ENCODE measurements around the gene ZFR.
"Not testable (repeated sequence)": the region's sequence is repeated elsewhere in the genome, so short reads cannot be mapped to it uniquely, and the experiment has no call there.

The ZFR gene

DNA sequence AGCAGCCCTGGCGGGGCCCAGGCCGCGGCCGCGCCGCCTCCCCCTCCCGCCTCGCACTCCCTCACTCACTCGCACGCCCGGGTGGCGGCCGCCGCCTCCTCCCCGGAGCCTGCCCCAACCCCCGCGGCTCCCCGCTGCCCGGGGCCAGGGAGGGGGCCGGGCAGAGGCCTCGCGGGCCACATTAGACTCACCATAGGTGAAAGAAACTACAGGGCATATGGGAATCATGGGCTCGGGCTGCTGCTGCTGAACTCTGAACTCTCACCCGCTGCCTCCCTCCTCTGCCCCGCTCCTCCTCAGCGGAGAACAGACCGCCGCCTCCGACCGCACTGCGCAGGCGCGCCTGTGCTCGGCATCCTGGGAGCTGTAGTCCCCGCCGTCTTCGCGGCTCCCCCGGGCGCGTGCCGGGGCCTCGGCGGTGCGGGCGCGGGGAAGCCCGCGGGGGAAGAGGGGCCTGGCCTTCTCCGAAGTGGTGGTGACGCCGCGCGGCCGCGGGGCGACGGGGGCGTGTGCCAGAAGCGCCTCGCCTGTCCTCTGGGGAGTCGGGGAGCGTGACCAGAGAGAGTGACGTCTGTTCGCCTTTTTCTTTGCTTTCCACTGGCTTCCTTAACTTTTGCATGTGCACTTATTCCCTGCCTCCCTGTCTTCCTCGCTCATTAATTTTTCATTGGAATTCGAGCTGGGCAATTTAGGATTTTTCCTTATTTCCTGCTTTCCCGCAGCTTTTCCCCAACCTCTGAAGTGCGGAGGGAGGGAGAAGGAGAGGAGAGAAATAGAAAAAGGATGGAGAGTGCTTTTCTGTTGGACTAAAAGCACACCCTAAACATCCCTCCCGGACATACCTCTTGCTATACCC, at the start of gene ZFR:
Gene ZFR, minus strand, starts transcription at position 310 of the 856 bp plus-strand sequence. Its CDS starts 82 bp downstream, at position 228.
- DNase-seq = peak; percentile 71

DNA sequence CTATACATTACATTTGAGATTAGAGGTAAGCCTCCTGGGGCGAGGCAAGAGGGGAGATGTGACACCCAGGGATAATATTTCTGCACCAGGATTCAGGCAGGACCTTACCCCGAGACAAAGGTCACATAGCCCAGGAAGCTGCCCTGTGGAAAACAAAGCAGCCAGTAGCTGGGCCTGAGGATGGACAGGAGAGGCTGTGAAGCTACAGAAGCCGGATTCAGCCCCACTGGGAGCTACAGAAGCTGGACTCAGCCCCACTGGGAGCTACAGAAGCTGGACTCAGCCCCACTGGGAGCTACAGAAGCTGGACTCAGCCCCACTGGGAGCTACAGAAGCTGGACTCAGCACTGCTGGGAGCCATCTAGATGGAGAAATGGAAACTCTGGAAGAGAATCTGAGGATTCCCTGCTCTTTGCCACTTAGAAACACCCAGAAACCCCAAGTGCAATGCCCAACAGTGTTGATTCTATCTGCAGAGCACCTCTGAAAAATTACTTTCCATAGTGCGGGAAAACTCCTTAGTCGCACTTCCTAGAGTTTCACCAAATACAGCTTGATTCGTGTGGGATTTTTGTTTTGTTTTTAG, 46.5 kb upstream of the ZFR start:
- DNase-seq = no peak

DNA sequence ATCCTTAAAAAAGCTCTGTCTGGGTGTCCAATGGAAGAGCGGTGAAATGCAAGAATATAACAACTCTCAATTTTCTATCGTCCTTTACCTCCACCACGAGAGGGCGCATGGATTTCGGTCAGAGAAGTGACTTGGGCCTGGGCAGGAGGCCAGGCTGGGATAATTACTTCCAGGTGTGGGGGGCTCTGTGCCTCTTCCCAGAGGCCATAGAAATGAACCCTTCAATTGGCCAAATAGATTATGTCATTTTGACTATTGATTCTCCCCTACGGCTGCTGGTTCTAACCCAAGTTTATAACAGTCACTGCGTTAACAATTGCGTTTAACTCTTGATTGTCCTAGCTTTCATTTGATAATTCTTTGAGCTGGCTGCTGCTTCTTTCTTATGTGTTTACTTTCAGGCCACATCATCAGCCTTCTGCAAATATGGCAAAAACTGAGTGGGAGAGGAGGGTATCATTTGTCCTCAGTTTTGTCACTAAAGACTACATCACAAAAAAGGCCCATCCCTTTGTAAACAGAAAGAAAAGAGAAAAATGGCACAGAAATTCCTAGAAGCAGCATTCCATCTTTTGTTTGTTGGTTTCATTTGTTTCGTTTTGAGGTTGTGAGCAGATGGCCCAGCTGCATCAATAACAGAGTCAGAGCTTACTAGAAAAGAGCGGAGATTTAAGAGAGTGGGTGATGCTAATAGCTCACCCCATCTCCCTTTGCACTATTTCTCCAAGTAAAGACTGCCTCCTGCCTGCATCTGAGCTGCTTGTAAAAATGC, 45.4 kb upstream of the ZFR start:
- peak; percentile 33 for DNase-seq

DNA sequence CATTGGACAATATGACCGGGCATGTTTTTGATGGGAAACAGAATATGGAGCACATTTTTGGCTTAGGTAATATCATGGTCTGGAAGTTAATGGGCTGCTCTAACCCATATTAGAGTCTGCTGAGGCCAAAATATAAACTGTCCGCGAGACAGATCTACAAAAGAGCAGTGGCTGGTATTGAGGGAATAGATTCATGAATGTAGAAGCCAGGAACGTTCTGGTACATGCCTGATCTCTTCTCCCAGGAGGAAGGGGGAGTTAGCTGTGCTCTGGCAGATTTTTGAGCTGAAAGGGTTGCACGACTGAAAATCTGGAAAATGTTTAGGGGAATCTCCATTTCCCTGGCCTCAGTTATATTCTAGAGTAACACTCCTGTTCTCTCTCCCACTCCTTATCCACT, 42.9 kb upstream of the ZFR start:
- DNase-seq = no peak

DNA sequence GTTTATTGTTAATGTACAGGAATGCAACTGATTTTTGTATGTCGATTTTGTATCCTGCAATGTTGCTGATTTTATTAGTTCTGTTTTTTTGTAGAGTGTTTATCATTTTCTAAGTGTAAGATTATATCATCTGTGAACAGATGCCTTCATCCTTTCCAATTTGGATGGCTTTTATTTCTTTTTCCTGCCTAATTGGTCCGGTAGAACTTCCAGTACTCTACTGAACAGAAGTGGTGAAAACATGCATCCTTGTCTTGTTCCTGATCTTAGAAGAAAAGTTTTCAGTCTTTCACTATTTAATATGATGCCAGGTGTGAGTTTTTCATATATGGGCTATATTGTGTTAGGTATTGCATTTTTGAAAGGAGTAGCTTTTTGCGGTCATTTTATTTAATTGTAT, 42.5 kb upstream of the ZFR start:
- DNase-seq = no peak

DNA sequence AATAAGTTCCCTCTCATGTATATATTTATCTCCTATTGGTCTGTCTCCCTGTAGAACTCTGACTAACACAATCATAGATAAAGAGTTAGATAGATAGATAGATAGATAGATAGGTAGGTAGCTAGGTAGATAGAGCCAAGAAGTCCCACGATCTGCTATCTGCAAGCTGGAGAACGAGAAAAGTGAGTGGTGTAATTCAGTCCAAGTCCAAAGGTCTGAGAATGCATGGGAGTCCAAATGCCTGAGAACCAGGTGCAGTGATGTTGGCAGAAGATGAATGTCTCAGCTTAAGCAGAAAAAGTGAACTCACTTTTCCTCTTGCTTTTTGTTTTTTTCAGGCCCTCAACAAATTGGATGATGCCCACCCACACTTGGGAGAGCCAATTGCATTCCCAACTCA, 37.7 kb upstream of the ZFR start:
- DNase-seq = no peak

DNA sequence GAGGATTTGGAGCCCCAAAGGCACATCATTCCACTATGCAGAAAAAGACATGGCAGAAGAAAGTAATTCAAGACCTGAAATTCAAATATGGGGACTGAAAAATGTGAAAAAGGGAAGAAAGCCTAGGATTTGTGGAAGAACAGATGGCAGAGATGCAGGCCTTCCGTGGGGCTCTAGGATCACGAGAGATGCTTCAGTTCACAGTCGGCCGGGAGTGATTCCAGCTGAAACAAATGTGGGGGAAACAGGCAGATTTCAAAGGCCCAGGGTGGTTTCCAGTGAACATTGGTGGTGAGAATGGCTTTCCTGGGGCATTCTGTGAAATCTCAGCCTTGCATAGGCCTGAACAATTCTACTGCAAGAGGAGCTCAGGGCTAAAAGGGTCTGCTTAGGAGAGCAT, 34.6 kb upstream of the ZFR start:
- no peak for DNase-seq

DNA sequence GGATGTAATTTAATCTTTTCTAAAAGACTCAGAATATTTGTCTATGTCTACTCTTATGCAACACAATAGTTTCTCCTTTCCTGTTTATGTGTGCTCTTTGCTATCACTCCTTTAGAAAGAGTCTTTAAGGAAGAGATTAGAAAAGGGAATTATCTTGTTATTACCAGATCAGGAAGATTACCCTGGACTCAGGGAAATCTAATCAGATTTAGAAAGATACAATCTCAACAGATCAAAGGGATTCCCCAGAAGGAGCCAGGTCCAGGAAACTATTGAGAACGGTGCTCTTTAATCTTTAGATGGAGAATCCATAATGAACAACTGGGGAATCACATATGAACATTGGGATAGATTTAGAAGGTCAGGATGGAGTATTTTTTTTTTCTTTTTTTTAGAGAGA, 32.4 kb upstream of the ZFR start:
- DNase-seq = no peak

DNA sequence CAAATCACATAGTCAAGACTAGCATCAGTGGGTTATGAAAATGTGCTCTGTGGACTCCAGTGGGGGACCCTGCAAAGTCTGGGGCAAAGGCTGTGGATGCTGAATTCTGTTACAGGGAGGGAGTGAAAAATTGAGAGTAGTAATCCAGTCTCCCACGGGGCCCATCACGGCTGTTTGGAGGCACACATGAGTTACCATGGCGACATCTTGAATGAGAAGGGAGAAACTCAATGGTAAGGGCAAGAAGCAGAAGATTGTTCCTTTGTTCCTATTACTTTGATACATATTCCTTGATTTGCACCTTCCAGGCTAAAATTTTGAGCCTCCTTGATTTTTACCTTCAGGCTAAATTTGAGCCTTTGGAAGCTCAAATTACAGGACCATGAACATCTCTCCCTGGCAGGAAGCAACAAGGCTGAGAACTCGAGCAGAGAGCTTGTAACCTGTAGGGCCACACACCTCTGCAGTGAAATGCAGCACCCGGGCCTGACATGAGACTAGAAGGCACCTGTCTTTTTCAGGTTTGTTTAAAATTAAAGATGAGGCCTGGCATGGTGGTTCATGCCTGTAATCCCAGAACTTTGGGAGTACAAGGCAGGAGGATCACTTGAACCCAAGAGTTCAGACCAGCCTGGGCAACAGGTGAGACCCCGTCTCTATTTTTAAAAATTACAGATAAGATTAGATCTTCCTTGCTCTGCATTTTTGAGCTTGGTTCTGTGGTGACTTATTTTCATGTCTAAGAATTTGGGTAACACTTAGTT, 31.0 kb upstream of the ZFR start:
- no peak for DNase-seq

DNA sequence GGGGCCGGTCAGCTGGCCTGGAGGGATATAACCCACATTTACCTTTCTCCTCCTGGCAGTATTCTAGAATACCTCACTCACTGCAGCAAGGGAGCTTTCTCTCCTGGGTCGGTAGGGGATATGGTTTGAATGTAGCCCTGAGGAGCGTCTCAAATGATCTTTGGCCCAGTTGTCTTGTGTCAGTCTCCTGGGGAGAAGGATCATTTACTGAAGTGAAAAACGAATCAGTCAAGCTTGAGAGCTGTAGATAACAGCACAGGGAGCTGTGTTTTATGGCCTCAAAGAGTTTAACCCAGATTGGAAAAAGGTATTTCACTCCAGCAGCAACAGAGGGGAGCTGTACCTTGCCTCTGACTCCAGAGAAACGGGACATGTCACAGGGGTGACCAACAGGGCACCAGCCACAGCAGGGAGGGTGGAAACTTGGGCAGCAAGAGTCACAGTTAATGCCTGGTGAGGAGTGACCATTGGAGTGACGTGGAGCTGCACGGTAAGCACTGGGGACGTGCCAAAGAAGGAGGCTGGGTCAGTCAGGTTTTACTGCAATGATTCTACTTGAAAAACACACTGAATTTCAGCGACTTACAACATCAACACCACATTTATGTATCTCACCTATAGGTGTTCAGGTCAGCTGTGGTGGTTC, 29.8 kb upstream of the ZFR start:
- no peak for DNase-seq

DNA sequence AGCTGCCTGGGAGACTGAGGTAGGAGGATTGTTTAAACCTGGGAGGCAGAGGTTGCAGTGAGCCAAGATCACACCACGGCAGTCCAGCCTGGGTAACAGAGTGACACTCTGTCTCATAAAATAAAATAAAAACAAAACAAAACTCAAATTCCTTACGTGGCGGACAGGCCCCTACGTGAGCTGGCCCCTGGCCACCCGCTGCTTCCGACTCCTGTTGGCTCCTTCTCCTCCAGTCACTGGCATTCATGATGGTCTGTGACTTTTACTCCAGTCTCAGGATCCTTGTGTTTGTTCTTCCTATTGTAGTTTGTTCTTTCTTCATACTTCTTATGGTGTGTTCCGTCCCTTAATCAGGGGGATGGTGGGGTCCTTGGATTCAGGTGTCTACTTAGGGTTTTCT, 28.5 kb upstream of the ZFR start:
- no peak for DNase-seq

DNA sequence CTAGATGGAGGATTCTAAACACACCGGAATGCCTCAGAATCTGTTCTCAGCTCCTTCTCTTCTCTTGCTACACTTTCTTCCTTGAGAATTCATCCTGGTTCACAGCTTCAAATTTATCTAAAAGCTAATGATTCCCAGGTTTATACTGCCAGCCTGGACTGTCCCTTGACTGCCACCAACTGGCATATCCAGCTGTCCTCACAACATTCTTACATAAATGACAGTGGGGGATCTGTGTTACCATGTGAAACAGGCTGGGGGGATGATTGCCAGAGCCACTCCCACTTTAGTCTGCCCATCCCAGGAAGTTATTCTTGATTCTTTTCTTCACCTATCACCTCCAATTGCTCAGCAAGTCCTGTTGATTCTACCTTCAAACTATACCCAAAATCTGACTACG, 27.2 kb upstream of the ZFR start:
- DNase-seq = no peak

DNA sequence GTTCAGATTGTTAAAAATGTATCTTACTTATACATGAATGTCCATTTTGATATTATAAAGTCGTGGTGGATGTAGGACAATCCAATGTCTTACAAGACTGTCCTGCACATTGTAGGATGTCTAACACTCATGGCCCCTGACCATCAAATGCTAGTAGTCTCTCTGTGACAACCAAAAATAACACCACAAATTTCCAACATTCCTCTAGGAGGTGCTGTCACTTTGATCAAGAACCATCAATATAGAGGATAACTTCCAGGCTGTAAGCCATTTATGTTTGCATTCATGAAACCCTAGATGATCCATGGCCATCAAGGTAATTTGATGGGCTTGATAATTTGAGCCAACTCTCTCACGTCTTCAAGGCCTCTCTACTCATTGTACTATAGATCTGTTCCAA, 20.5 kb upstream of the ZFR start:
- DNase-seq = no peak

DNA sequence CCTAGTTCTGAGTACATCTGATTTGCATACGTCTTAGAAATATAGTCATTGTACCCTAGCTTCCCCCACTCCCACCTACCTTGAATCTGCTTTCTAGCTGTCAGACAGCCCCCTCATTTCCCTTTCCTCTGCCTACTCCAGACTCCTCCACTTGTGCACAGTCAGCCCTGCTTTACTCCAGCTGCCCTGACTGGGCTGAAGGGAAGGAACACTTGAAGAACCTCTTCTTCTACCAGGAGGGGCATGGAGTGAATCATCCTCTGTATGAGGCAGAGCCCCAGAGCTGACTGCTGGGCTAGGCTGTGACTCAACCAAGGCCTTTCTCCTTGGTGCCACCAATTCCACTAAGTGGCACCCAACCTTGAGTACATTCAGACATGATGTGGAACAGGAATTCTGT, 18.1 kb upstream of the ZFR start:
- DNase-seq = no peak

DNA sequence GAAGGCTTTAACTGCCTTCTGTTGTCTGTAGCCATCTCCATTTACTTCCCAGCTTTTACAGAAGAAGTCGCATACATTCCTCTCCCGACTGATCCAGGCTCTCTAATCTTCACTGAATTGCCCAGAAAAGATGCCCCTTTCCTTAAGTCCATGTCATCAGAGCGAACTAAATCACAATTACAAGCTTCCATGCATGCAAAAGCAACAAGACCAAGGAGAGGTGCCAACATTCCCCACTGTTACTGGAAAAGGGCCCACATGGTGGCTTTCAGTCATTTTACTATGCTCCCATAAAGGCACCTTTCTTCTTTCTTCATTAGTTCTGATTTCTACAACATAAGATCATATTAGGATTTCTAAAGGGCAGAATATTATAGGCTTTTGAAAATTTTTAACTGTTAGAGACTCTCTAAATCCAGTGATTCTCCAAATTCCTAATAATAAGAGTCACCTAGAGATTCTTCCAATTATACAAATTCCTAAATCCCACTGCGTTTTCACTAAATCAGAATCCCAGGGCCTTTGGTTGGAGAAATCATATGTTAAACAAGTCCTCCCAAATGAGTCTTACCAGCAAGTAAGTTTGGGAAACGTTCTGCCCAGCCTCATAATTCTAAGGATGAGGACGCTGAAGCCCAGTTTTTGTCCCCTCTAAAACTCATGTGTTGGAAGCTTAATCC, 17.0 kb upstream of the ZFR start:
- DNase-seq = no peak

DNA sequence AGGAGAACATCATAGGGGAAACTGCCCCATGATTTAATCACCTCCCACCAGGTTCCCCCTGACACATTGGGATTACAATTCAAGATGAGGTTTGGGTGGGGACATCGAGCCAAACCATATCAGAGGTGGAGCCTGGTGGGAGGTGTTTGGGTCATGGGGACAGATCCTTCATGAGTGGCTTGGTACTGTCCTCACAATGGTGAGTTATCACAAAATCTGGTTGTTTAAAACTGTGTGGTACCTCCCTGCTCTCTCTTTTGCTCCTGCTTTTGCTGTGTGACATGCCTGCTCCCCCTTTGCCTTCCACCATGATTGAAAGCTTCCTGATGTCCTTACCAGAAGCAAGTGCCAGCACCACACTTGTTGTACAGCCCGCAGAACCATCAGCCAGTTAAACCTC, 16.2 kb upstream of the ZFR start:
- no peak for DNase-seq

DNA sequence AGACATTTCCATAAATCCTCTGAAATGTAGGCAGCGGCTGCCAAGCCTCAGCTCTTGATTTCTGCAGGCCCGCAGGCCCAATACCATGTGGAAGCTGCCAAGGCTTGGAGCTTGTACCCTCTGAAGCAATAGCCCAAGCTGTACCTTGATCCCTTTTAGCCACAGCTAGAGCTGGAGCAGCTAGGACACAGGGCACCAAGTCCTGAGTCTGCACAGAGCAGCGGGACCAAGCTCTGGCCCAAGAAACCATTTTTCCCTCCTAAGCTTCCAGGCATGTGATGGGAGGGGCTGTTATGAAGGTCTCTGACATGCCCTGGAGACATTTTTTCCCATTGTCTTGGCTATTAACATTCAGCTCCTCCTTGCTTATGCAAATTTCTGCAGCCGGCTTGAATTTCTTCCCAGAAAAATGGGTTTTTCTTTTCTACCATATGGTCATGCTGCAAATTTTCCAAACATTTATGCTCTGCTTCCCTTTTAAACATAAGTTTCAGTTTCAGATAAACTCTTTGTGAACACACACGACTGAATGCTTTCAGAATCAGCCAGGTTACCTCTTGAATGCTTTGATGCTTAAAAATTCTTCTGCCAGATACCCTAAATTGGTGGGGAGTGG, 14.4 kb upstream of the ZFR start:
- no peak for DNase-seq

DNA sequence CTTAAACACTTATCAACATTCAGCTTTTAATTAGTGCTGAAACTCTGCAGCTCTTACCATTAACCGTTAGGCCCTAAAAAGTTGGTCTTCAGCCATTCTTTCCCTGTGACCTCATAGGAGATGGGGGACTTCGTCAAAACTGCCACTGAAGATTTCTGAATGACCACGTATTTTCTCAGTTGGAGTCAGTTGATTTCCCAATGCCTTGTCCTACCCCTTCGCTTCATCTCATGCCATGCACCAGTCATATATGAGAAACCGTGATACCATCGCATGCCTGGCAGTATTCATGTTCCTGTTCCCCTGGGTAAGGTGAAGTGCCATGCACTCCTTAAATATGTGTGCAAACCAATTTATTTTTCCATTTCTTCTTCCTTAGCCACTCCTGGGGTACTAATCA, 10.8 kb upstream of the ZFR start:
- DNase-seq = no peak

DNA sequence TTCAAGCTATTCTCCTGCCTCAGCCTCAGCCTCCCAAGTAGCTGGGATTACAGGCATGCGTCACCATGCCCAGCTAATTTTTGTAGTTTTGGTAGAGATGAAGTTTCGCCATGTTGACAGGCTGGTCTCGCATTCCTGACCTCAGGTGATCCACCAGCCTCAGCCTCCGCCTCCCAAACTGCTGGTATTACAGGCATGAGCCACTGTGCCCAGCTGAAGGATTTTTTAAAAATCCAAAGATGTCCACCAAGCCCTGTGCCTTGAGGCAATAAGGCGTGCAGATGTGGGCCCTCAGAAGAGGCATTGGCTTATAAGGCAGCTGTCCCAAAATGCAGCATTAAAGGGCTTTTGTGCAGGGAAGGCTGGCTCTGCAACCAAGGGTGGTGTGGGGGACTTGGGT, 10.3 kb upstream of the ZFR start:
- DNase-seq = no peak

DNA sequence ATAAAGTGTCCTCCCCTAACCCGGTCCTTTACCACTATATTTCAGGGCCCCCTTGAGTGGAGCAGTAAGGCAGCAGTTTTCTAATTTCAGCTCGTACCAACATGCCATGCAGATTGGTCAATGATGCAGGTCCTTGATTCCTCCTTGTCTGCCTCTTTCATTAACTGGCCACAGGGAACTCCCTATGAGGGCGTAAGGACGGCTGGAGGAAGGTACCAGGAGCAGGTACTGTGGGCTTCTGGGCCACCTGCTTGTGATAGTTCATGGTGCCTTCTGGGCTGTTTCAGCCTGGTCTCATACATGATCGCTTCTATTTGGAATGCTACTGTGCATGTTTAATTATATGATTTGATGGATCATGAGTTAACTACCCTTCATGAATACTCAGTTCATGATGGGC, 9.4 kb upstream of the ZFR start:
- DNase-seq = no peak

DNA sequence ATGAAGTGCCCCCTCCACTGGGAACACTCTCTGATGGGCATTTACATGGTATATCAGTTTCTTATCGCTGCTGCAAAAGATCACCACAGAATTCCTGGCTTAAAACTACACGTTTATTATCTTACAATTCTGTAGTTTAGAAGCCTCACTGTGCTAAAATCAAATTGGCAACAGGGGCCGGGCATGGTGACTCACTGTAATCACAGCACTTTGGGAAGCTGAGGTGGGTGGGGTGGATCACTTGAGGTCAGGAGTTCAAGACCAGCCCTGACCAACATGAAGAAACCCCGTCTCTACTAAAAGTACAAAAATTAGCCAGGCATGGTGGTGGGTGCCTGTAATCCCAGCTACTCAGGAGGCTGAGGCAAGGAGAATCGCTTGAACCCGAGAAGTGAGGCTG, 7.8 kb upstream of the ZFR start:
- DNase-seq = not testable (repeated sequence)

DNA sequence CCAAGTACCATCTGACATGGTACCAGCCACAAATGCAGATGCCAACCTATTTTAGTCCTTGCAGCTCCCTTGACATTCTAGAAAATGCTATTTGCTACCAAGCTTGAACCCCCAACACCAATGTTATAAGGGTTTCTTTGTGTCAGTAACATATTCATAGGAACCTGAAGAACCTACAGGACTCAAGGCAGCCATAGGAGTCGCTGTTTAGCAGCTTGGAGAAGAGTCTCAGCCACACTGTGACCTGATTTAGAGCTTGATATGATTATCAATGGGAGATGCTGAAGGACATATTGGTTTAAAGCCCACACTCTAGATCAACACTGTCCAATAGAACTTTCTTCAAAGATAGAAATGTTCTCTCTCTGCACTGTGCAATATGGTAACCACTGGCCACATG, 6.4 kb upstream of the ZFR start:
- DNase-seq = no peak

Data from NCI-H187 treated with DMSO at 0.1 percent for 48 hours (cell line).